Measurements from ENCODE around the gene SCN5A.

The SCN5A gene

DNA sequence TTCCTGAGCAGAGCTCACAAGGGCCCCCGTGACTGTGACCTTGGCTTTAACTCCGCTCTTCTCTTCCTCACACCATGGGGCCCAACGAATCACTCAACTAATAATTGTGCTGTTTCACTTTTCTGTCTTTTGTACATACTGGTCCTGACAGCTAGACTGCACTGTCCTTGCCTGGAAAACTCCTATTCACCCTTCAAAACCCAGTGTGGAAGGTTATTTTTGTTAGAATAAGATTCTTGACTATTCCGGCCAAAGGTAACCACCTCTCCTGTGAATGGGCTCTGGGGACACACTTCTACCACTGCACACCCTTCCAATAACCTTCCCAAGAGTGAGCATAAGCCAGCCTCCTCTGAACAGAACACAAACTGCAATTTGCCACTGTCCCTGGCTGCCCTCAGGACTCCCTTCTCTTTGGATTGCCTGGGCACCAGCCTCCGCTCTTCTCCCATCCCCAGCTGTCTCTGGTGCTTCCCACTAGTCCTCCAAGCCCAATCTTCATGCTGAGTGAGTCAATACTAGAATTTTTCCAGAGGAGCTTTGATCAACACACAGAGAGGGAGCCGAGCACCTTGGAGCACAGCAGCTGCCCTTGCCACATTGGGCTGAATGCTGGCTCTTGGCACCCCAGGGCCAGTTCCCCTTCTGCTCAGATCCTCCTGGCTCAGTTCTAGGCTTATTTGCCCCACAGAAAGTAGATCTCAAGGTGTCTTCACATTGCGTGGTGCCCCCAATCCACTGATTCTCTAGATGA lies 2.1 kb downstream of the SCN5A start:
- no peaks in the 10 kb centered on the region for H3K9me3 ChIP-seq
- H3K4me1 ChIP-seq (ENCODE audit: control insufficient read depth in 1 of 2, insufficient read depth in 1 of 2, low read depth in 1 of 2, low read length in 1 of 2) = peaks cover 24 to 26% of the 10 kb centered on the region in 2 experiments
- H3K27ac ChIP-seq = no peak overlapping the region
- no peak overlapping the region for H3K4me3 ChIP-seq (ENCODE audit: low read depth in 1 of 2, low read length in 1 of 2)
- no peaks in the 10 kb centered on the region for H3K36me3 ChIP-seq
- TF ChIP-seq CTCF (IDR thresholded peaks at IDR 0.05) = no peak
- peaks cover 71% of the 10 kb centered on the region for H3K27me3 ChIP-seq

DNA sequence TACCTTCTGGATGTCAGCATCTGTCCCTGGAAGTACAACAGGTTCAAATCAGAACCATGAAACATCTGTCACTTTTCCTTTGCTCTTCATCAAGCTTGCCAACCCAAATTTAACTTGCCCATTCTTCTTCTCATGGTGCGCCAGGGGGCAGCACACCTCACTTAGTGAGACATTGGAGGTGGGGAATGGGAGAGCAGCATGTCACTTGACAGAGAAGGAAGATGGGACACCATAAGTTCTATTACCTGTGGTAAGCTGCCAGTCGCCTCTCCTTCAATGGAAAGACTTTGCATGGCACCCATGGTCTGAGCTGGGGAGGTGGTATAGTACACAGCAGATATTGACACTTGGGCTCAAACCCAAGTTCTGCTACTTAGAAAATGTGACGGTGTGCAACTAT lies 2.9 kb downstream of the SCN5A start:
- Histone ChIP-seq H3K9me3 (no peaks in the 10 kb centered on the region), H3K36me3 (no peaks in the 10 kb centered on the region), H3K4me3 (ENCODE audit: low read depth in 1 of 2, low read length in 1 of 2) (no peak overlapping the region), H3K4me1 (ENCODE audit: control insufficient read depth in 1 of 2, insufficient read depth in 1 of 2, low read depth in 1 of 2, low read length in 1 of 2) (peaks cover 23 to 26% of the 10 kb centered on the region in 2 experiments), H3K27ac (no peak overlapping the region), H3K27me3 (peaks cover 71% of the 10 kb centered on the region)
- no peak for TF ChIP-seq CTCF (IDR thresholded peaks at IDR 0.05)

- H3K27ac ChIP-seq = no peak overlapping the region
- H3K9me3 ChIP-seq = no peaks in the 10 kb centered on the region
- no peak overlapping the region for H3K4me3 ChIP-seq (ENCODE audit: low read depth in 1 of 2, low read length in 1 of 2)
- H3K4me1 ChIP-seq (ENCODE audit: control insufficient read depth in 1 of 2, insufficient read depth in 1 of 2, low read depth in 1 of 2, low read length in 1 of 2) = peaks cover 18 to 23% of the 10 kb centered on the region in 2 experiments
- peaks cover 69% of the 10 kb centered on the region for H3K27me3 ChIP-seq
- TF ChIP-seq CTCF (IDR thresholded peaks at IDR 0.05) = no peak
- no peaks in the 10 kb centered on the region for H3K36me3 ChIP-seq
Observed at GRCh38 chr3:38646062-38646461, 3.4 kb downstream of the SCN5A start.

DNA sequence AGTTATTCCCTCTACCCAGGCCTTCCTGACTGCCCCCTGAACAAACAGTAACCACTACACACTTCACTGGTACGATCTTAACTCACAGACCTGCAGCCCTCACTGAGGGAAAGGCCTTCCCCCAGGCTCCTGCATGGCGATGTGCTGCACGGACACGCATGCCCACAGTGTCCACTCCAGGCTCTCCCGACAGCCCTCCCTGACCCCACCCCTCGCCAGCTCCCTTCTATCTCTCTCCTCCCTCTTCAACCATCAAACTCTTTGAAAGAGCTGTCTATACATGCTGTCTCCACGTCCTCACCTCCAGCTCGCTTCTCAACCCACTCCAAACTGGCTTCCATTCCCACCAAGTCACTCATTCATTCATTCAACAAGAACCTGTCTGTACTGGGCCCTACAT lies 3.9 kb downstream of the SCN5A start:
- Histone ChIP-seq H3K4me3 (ENCODE audit: low read depth in 1 of 2, low read length in 1 of 2) (no peak overlapping the region), H3K9me3 (no peaks in the 10 kb centered on the region), H3K4me1 (ENCODE audit: control insufficient read depth in 1 of 2, insufficient read depth in 1 of 2, low read depth in 1 of 2, low read length in 1 of 2) (peaks cover 15 to 20% of the 10 kb centered on the region in 2 experiments), H3K27me3 (peaks cover 64% of the 10 kb centered on the region), H3K36me3 (no peaks in the 10 kb centered on the region), H3K27ac (no peak overlapping the region)
- no peak for TF ChIP-seq CTCF (IDR thresholded peaks at IDR 0.05)

DNA sequence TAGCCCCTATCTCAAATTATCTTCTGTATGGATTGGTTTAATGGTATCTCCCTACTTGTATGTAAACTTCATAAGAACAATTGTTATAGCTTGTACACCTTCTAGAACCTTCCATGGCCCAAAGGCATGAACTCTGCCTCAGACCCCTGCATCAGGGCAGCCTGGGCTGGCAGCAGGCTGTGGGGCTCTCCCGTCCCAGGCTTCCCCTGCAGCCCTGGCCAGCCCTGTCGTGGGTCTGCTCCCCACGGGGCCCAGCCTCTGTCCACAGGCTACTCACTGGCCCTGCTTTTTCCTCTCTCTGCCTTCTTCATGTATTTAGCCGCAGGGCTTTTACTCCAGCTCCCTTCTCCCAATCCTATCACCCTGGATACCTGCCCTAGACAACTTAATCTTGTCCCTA lies 4.4 kb downstream of the SCN5A start:
- H3K4me1 ChIP-seq (ENCODE audit: control insufficient read depth in 1 of 2, insufficient read depth in 1 of 2, low read depth in 1 of 2, low read length in 1 of 2) = peaks cover 13 to 16% of the 10 kb centered on the region in 2 experiments
- H3K9me3 ChIP-seq = no peaks in the 10 kb centered on the region
- TF ChIP-seq CTCF (IDR thresholded peaks at IDR 0.05) = no peak
- H3K4me3 ChIP-seq (ENCODE audit: low read depth in 1 of 2, low read length in 1 of 2) = no peak overlapping the region
- H3K27ac ChIP-seq = no peak overlapping the region
- H3K27me3 ChIP-seq = peaks cover 59% of the 10 kb centered on the region
- no peaks in the 10 kb centered on the region for H3K36me3 ChIP-seq

All from neutrophil (primary cell).